Aorta (tissue), 5 donors: Measurements from ENCODE around the gene BARX2. TPM values are rescaled to one million over a fixed set of nuclear protein-coding genes. Genes with fewer than 3 reads are reported as not detected.

Source experiments
- ATAC-seq: fragments of 200-7000 bp; cut with Tn5 transposase; one replicate; pipeline ENCODE4 v1.9.1; 2022; ENCODE audit warnings: moderate library complexity; ENCODE audit not compliant: low FRiP score
- DNase-seq, 2 donors: peaks; one replicate each; pipeline ENCODE4 v3.0.0-alpha.2; 2020
- H3K27ac ChIP-seq, 2 donors: one replicate each; pipeline ENCODE4 v1.5.1; 2013; ENCODE audit warnings: low read length in 2 of 2, mild to moderate bottlenecking in 2 of 2, moderate library complexity in 2 of 2, control low read depth in 1 of 2, inconsistent platforms in 1 of 2, low read depth in 1 of 2
- H3K27me3 ChIP-seq, 2 donors: one replicate each; pipeline ENCODE4 v1.6.1; 2013; ENCODE audit warnings: control low read depth in 1 of 2, low read length in 1 of 2, mild to moderate bottlenecking in 1 of 2, moderate library complexity in 1 of 2; ENCODE audit not compliant: insufficient read depth in 2 of 2, control insufficient read depth in 1 of 2
- H3K36me3 ChIP-seq, 2 donors: one replicate each; pipeline ENCODE4 v1.6.1; 2013; ENCODE audit warnings: control low read depth in 1 of 2, low read length in 1 of 2, mild to moderate bottlenecking in 1 of 2; ENCODE audit not compliant: insufficient read depth in 2 of 2, control insufficient read depth in 1 of 2
- H3K4me1 ChIP-seq, 2 donors: one replicate each; pipeline ENCODE4 v1.6.1; 2013; ENCODE audit warnings: low read length in 2 of 2, control low read depth in 1 of 2, mild to moderate bottlenecking in 1 of 2, moderate library complexity in 1 of 2; ENCODE audit not compliant: insufficient read depth in 2 of 2, control insufficient read depth in 1 of 2
- H3K4me3 ChIP-seq, 2 donors: one replicate each; pipeline ENCODE4 v1.5.1; 2013; ENCODE audit warnings: low read length in 2 of 2, control low read depth in 1 of 2, mild to moderate bottlenecking in 1 of 2
- H3K9me3 ChIP-seq: one replicate; pipeline ENCODE4 v1.6.1; 2013; ENCODE audit warnings: mild to moderate bottlenecking, low read length; ENCODE audit not compliant: control insufficient read depth
- WGBS, 2 donors: extraction: QIAGEN DNeasy Blood & Tissue Kit; methylation state at CpG; one replicate each; pipeline ENCODE4 v1.1.7; 2013; 5-methylcytosine and 5-hydroxymethylcytosine counted together
- intact Hi-C, 2 donors: fragments of 100-400 bp; cut with DNase I; formaldehyde crosslinking; loops; one replicate each; pipeline versions ENCODE4 v1.14.2 to v1.15.0; 2022
- polyA plus RNA-seq, 2 donors: library from polyadenylated mRNA; stranded (reverse); fragments of 200-250 nt; gene quantifications; one replicate each; pipeline ENCODE4 v1.2.3, GENCODE V29; 2013
- total RNA-seq, 2 donors: library from RNA; stranded (reverse); fragmentation: NEBNext Ultra II Directional; extraction: Animal tissue kit (Norgen Biotek cat#: 25700); gene quantifications; one replicate each; pipeline ENCODE4 v1.2.1, GENCODE V29; 2021
- donor health status: healthy with polysubstance abuse.
- donor health status: Bipolar disorder and iron deficiency.
- donor health status: DM: no; HTN: no; CAD: no.
- donor health status: DM: no; HTN: no; CAD: no.
- donor health status: DM: yes; HTN: yes; CAD: no.

Gene BARX2
- total and polyA plus RNA-seq, 4 donors = 0.05 to 1.5 TPM; not detected in 2

DNA sequence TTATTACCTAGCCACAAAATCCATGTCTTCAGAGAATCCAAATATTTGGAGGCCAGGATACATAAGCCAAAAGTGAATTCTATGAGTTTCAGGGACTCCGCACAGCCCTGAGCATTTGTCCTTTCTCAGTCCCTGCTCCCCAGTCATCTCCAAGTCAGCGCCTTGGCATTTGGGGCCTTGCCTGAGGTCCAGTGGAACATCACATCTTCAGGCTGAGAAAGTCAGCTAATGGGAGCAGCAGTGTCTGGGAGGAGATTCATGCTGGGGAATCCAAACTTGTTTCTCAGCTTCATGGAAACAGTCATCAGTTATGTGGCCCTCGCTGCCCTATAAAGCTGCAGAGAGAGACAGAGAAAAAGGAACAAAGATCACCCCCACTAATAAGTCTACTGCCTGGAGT, 70.9 kb downstream of the BARX2 start:
- intact Hi-C loops = no loop called here
- no peak for DNase-seq
- H3K9me3 ChIP-seq = peaks cover 2% of the 10 kb centered on the region
- 85 to 90% methylated on average over 3 of the region's 3 CpGs for WGBS, 2 donors
- no peaks in the 10 kb centered on the region for H3K36me3 ChIP-seq
- H3K27ac ChIP-seq = no peak overlapping the region
- no peaks in the 10 kb centered on the region for H3K27me3 ChIP-seq
- no peak overlapping the region for H3K4me3 ChIP-seq
- H3K4me1 ChIP-seq = no peaks in the 10 kb centered on the region
- ATAC-seq = no peak

- intact Hi-C loops = no loop called here
- Histone ChIP-seq H3K27me3 (no peaks in the 10 kb centered on the region), H3K9me3 (peaks cover 2% of the 10 kb centered on the region), H3K36me3 (no peaks in the 10 kb centered on the region), H3K27ac (no peak overlapping the region), H3K4me1 (no peaks in the 10 kb centered on the region), H3K4me3 (no peak overlapping the region)
- DNase-seq = no peak
- 65 to 72% methylated on average over 7 of the region's 7 CpGs for WGBS, 2 donors
- ATAC-seq = no peak
Measured at GRCh38 chr11:129447654-129448239, 72.1 kb downstream of the BARX2 start.

- intact Hi-C loops = no loop called here
Measured at GRCh38 chr11:129451524-129451923, 75.9 kb downstream of the BARX2 start.

DNA sequence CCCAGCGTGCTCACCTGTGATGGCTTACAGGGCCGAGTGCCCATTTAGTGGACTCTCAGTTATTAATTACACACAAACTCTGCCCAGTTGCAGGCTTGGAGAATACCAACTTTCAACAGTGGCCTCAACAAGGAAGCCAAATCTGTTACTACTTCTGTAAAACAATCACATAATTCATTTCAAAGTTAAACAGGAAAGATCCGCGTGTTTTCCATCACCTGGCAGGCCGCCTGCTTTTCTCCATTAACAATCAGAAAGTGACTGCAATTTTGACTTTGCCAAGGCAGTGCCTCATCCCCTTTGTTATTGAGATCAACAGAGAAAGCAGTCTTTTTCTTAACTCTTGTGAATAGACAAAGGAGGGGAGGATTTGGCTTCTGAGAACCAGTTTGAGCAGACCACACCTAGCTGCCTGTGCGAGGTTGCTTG, 77.7 kb downstream of the BARX2 start:
- no peak for DNase-seq
- H3K9me3 ChIP-seq = peaks cover 2% of the 10 kb centered on the region
- no peaks in the 10 kb centered on the region for H3K27me3 ChIP-seq
- 56 to 66% methylated on average over 6 of the region's 6 CpGs for WGBS, 2 donors
- H3K4me3 ChIP-seq = no peak overlapping the region
- no peak overlapping the region for H3K27ac ChIP-seq
- no peaks in the 10 kb centered on the region for H3K36me3 ChIP-seq
- H3K4me1 ChIP-seq = no peaks in the 10 kb centered on the region
- ATAC-seq = no peak
- intact Hi-C loops = no loop called here

More at GRCh38 chr11:129451524-129451923, 75.9 kb downstream of the BARX2 start:
- Histone ChIP-seq H3K9me3 (peaks cover 2% of the 10 kb centered on the region), H3K27ac (no peak overlapping the region), H3K36me3 (no peaks in the 10 kb centered on the region), H3K4me3 (no peak overlapping the region), H3K4me1 (no peaks in the 10 kb centered on the region), H3K27me3 (no peaks in the 10 kb centered on the region)
- WGBS, 2 donors = 44 to 59% methylated on average over 5 of the region's 5 CpGs
- DNase-seq (no peak), ATAC-seq (no peak)

DNA sequence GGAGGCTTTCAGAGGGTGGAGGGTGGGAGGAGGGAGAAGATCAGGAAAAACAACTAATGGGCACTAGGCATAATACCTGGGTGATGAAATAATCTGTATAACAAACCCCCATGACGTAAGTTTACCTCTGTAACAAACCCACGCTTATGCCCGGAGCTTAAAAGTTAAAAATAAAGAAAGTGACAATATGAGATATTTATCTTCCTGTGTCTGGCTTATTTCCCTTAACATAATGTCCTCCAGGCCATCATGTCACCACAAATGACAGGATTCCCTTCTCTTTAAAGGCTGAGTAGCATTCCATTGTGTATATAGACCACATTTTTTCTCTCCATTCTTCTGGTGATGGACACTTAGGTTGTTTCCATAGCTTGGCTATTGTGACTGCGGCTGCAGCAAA, 79.5 kb downstream of the BARX2 start:
- H3K27me3 ChIP-seq = no peaks in the 10 kb centered on the region
- 47 to 48% methylated on average over 4 of the region's 4 CpGs for WGBS, 2 donors
- ATAC-seq = no peak
- H3K36me3 ChIP-seq = no peaks in the 10 kb centered on the region
- intact Hi-C loops = no loop called here
- no peaks in the 10 kb centered on the region for H3K9me3 ChIP-seq
- no peak overlapping the region for H3K27ac ChIP-seq
- no peak for DNase-seq
- no peak overlapping the region for H3K4me3 ChIP-seq
- H3K4me1 ChIP-seq = no peaks in the 10 kb centered on the region

- ATAC-seq (no peak), DNase-seq (no peak)
- Histone ChIP-seq H3K4me1 (no peaks in the 10 kb centered on the region), H3K27ac (no peak overlapping the region), H3K9me3 (no peaks in the 10 kb centered on the region), H3K4me3 (no peak overlapping the region), H3K36me3 (no peaks in the 10 kb centered on the region), H3K27me3 (no peaks in the 10 kb centered on the region)
- intact Hi-C loops = no loop called here
- 41 to 44% methylated on average over 17 of the region's 17 CpGs for WGBS, 2 donors
Measured at GRCh38 chr11:129455756-129456655, 80.4 kb downstream of the BARX2 start.

DNA sequence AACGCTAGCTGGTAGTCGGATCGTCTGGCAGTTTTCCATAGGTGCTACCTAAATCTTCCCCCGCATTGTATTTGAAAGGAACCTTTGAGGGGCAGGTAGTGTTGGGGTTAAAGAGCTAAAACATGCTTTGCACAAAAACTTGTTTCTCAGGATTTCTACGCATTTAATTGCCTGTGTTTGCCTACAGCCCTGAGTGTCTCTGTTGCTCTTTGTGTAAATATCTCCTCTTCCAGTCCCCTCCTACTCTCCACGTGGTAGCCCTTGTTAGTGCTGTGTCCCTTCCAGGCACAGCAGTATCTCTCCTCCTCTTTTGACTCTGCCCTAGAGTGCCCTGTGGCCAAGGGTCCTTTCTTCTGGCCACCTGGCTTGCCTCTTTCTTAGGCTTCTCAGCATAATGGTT, 81.7 kb downstream of the BARX2 start:
- 40 to 41% methylated on average over 6 of the region's 6 CpGs for WGBS, 2 donors
- Histone ChIP-seq H3K9me3 (no peaks in the 10 kb centered on the region), H3K27me3 (no peaks in the 10 kb centered on the region), H3K4me3 (no peak overlapping the region), H3K36me3 (no peaks in the 10 kb centered on the region), H3K4me1 (no peaks in the 10 kb centered on the region), H3K27ac (no peak overlapping the region)
- ATAC-seq = no peak
- no peak for DNase-seq
- intact Hi-C loops = no loop called here

DNA sequence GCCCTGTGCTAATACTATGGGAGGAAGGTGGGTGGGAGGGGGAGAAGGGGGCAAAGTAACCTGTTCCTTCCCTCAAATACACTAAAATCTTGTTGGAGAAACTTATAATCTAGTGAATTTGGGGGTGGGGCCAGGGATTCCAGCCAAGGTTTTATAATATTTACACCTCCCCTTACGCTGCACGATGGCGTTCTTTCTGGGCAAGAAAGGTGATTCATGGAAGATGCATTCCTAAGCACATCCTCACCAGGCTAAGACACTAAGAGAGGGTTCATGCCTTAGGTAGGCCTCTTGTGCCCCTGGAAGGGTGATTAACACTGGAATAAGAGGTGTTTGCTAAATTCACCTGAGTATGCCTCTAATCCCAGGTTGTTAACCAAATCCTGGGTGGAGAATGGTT, 82.6 kb downstream of the BARX2 start:
- intact Hi-C loops = no loop called here
- no peak for ATAC-seq
- WGBS, 2 donors = 78 to 82% methylated on average over 3 of the region's 3 CpGs
- Histone ChIP-seq H3K4me1 (no peaks in the 10 kb centered on the region), H3K27ac (no peak overlapping the region), H3K9me3 (no peaks in the 10 kb centered on the region), H3K36me3 (no peaks in the 10 kb centered on the region), H3K27me3 (no peaks in the 10 kb centered on the region), H3K4me3 (no peak overlapping the region)
- DNase-seq = no peak
